Body of pancreas (tissue), 4 donors: Measurements from ENCODE around the gene CPM.

Source experiments
- POLR2A ChIP-seq, 3 donors: fragments of 450-650 bp; IDR thresholded peaks; one replicate each; pipeline ENCODE4 v1.6.1; 2016; ENCODE audit warnings: antibody characterized with exemption in 3 of 3, mild to moderate bottlenecking in 2 of 3
- TF ChIP-seq, protein P1 (sequence below), 7 experiments: fragments of 450-650 bp in 4 of 7; fragments of 200-600 bp in 3 of 7; sonication (generic) in 3 of 7; IDR thresholded peaks; one replicate each; pipeline ENCODE4 v1.5.1; 2016 to 2019; ENCODE audit warnings: antibody characterized with exemption in 7 of 7

DNA sequence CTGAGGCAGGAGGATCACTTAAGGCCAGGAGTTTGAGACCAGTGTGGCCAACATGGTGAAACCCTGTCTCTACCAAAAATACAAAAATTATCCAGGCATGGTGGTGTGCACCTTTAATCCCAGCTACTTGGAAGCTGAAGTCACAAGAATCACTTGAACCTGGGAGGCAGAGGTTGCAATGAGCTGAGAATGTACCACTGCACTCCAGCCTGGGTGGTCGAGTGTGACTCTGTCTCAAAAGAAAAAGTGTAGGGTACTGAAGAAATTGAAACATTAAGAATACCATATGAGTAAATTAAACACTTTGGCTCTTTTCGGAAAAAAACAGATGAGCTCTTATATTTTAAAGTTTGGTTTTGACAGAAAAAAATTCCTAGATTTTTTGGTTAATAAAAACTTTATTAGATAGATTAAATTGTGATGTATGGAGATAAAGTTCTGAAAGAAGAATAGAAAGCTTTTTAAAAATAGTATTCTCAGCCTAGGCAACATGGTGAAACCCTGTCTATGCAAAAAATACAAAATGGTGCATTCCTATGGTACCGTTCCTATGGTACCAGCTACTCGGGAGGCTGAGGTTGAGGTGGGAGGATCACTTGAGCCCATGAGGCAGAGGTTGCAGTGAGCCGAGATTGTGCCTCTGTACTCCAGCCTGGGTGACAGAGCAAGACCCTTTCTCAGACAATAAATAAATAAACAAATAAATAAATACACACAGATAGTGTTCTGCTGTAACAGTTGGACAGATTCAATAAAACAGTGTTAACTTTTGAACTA lies 104.9 kb downstream of the CPM start:
- TF ChIP-seq, protein P1, sequence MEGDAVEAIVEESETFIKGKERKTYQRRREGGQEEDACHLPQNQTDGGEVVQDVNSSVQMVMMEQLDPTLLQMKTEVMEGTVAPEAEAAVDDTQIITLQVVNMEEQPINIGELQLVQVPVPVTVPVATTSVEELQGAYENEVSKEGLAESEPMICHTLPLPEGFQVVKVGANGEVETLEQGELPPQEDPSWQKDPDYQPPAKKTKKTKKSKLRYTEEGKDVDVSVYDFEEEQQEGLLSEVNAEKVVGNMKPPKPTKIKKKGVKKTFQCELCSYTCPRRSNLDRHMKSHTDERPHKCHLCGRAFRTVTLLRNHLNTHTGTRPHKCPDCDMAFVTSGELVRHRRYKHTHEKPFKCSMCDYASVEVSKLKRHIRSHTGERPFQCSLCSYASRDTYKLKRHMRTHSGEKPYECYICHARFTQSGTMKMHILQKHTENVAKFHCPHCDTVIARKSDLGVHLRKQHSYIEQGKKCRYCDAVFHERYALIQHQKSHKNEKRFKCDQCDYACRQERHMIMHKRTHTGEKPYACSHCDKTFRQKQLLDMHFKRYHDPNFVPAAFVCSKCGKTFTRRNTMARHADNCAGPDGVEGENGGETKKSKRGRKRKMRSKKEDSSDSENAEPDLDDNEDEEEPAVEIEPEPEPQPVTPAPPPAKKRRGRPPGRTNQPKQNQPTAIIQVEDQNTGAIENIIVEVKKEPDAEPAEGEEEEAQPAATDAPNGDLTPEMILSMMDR (IDR thresholded peaks at IDR 0.05) = no peak
- TF ChIP-seq POLR2A (IDR thresholded peaks at IDR 0.05) = no peak
